Transverse colon (tissue), 4 donors: Measurements from ENCODE around the gene RAB1A. TPM values are rescaled to one million over a fixed set of nuclear protein-coding genes. Genes with fewer than 3 reads are reported as not detected.

Experiments
- DNase-seq: peaks from one replicate; pipeline ENCODE4 v3.0.0-alpha.2; 2019
- H3K27ac ChIP-seq, 4 donors: fragments of 200-600 bp; sonication (generic); 2 replicates each; pipeline ENCODE4 v1.5.1; 2016 to 2018; ENCODE audit warnings: inconsistent platforms in 4 of 4
- H3K27me3 ChIP-seq: fragments of 200-600 bp; sonication (generic); 2 replicates; pipeline ENCODE4 v1.5.1; 2017; ENCODE audit warnings: inconsistent platforms
- H3K36me3 ChIP-seq, 4 donors: fragments of 200-600 bp; sonication (generic); 2 replicates each; pipeline ENCODE4 v1.5.1; 2017 to 2019; ENCODE audit warnings: inconsistent platforms in 4 of 4
- H3K4me1 ChIP-seq, 4 donors: fragments of 200-600 bp; sonication (generic); 2 replicates each; pipeline ENCODE4 v1.5.1; 2017 to 2020; ENCODE audit warnings: inconsistent platforms in 4 of 4
- H3K4me3 ChIP-seq, 4 donors: fragments of 200-600 bp; sonication (generic); 1 replicate in 1 of 4; 2 replicates in 3 of 4; pipeline versions ENCODE4 v1.5.1 to v1.6.1; 2017 to 2019; ENCODE audit warnings: inconsistent platforms in 4 of 4
- H3K9me3 ChIP-seq, 2 donors: fragments of 200-600 bp; sonication (generic); 2 replicates each; pipeline ENCODE4 v1.5.1; 2017 to 2019; ENCODE audit warnings: inconsistent platforms in 2 of 2
- EP300 ChIP-seq: sonication (generic); formaldehyde crosslinking; IDR thresholded peaks from one replicate; pipeline ENCODE4 v1.6.1; 2017; ENCODE audit warnings: antibody characterized with exemption, low read depth
- POLR2A ChIP-seq: fragments of 450-650 bp; IDR thresholded peaks from one replicate; pipeline ENCODE4 v1.6.1; 2016; ENCODE audit warnings: antibody characterized with exemption, mild to moderate bottlenecking, moderate library complexity
- POLR2AphosphoS5 ChIP-seq, 3 donors: sonication (generic); formaldehyde crosslinking; IDR thresholded peaks; one replicate each; pipeline ENCODE4 v1.6.1; 2016; ENCODE audit warnings: antibody characterized with exemption in 3 of 3
- WGBS, 2 donors: methylation state at CpG; one replicate each; pipeline ENCODE4 v1.1.5; 2018; ENCODE audit warnings: low coverage in 1 of 2; 5-methylcytosine and 5-hydroxymethylcytosine counted together
- in situ Hi-C, 4 donors: fragments of 200-750 bp; cut with MboI; loops; one replicate each; pipeline versions ENCODE4 v1.15.0 to v1.15.1; 2017; ENCODE audit warnings: low sequenced_read_pairs in 3 of 4, low pct_ligation_motif_present in 1 of 4, low pct_unique_long_range_greater_than_20kb in 1 of 4
- intact Hi-C: fragments of 100-400 bp; cut with DNase I; formaldehyde crosslinking; loops from one replicate; pipeline ENCODE4 v1.15.1; 2023; ENCODE audit warnings: low total_unique reads
- small RNA-seq, 4 donors: library from RNA; depleted of rRNA; stranded (forward); fragments of <200 nt; gene quantifications; one replicate each; pipeline ENCODE3, GENCODE V24; 2016
- total RNA-seq, 4 donors: library from RNA; depleted of rRNA; stranded (reverse); fragments of >200 nt; gene quantifications; one replicate each; pipeline ENCODE4 v1.1.0, GENCODE V29; 2016
- TF ChIP-seq, protein P1 (sequence below), 5 experiments: fragments of 200-600 bp in 3 of 5; fragments of 450-650 bp in 2 of 5; sonication (generic) in 3 of 5; IDR thresholded peaks; 1 replicate in 2 of 5; 2 replicates in 3 of 5; pipeline ENCODE4 v1.5.1; 2016 to 2017; ENCODE audit warnings: antibody characterized with exemption in 5 of 5, inconsistent platforms in 3 of 5, mild to moderate bottlenecking in 2 of 5, moderate library complexity in 1 of 5

Gene RAB1A
- total RNA-seq, 4 donors from 2014 or later: 16.9 to 98.3 (median 55.0) TPM

DNA sequence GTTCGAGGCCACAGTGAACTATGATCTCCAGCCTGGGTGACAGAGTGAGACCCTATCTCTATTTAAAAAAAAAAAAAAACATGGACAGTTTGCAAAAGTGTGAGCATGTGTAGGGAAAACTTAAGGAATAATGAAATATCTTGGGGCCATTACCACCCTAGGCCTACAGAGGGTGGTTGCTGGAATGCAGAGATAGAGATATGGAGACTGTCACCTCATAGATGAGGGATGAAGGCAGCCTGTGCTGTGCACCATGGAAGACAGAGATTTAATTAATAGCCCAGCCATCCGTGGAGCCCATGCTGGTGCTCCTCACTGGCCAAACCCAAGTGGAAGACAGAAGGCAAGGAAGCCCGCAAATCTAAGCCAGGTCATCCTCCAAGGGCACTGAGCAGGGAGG, 90.3 kb downstream of the RAB1A start:
- H3K27me3 ChIP-seq: no peaks in the 10 kb centered on the region
- in situ Hi-C loops: loop anchor here (5.0 to 25.0 kb wide), 3 partner anchors 122 to 402 kb away; no protein-coding TSS in a partner anchor

DNA sequence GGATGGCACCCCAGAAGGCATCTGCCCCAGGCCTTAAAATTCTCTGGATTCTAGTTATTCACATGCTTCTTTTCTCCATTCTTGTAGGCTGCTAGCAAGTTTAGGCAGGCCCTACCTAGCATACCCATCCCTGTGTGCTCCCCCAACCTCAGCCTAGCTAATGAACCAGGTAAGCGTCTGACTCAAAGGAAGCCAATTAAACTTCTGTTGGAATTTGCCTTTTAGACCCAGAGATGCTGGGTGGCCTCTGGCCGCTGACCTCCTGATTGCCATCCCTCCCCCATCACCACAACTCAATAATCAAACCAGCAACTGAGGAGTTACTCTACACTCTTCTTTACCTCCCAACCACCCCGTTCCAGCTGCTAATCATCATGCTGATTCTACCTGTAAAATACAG, 92.7 kb downstream of the RAB1A start:
- H3K36me3 ChIP-seq: no peaks in the 10 kb centered on the region
- H3K4me1 ChIP-seq: peaks cover 6 to 31% (median 8%) of the 10 kb centered on the region in 4 donors
- H3K27ac ChIP-seq: no peak overlapping the region
- no peak overlapping the region for H3K4me3 ChIP-seq
- 84% methylated on average over 3 of the region's 3 CpGs; no CpG with 5 or more reads in 1 of the 2 donors for WGBS, 2 donors
- no peaks in the 10 kb centered on the region for H3K9me3 ChIP-seq
- no peak for DNase-seq
- TF ChIP-seq POLR2AphosphoS5 (IDR thresholded peaks at IDR 0.05) (no peak), POLR2A (no peak), EP300 (no peak)
- TF ChIP-seq, protein P1, sequence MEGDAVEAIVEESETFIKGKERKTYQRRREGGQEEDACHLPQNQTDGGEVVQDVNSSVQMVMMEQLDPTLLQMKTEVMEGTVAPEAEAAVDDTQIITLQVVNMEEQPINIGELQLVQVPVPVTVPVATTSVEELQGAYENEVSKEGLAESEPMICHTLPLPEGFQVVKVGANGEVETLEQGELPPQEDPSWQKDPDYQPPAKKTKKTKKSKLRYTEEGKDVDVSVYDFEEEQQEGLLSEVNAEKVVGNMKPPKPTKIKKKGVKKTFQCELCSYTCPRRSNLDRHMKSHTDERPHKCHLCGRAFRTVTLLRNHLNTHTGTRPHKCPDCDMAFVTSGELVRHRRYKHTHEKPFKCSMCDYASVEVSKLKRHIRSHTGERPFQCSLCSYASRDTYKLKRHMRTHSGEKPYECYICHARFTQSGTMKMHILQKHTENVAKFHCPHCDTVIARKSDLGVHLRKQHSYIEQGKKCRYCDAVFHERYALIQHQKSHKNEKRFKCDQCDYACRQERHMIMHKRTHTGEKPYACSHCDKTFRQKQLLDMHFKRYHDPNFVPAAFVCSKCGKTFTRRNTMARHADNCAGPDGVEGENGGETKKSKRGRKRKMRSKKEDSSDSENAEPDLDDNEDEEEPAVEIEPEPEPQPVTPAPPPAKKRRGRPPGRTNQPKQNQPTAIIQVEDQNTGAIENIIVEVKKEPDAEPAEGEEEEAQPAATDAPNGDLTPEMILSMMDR (IDR thresholded peaks at IDR 0.05): no peak
- H3K27me3 ChIP-seq: no peaks in the 10 kb centered on the region
- in situ Hi-C loops (loop anchor here in 3 of 4 donors (5.0 to 25.0 kb wide), 2 partner anchors 120 to 400 kb away; no protein-coding TSS in a partner anchor), intact Hi-C loops (no loop called here)

More for the DNA sequence above, 90.3 kb downstream of the RAB1A start:
- Histone ChIP-seq H3K9me3 (peaks cover 0 to 4% of the 10 kb centered on the region in 2 donors), H3K27ac (no peak overlapping the region), H3K4me3 (no peak overlapping the region), H3K36me3 (no peaks in the 10 kb centered on the region), H3K4me1 (peaks cover 0 to 20% (median 2%) of the 10 kb centered on the region in 4 donors)
- DNase-seq: no peak
- WGBS, 2 donors: 90 to 93% methylated on average over 2 to 3 of the region's 3 CpGs
- intact Hi-C loops: loop anchor here (2.0 kb wide), 1 partner anchor 121 kb away; no protein-coding TSS in a partner anchor
- TF ChIP-seq POLR2AphosphoS5 (IDR thresholded peaks at IDR 0.05) (no peak), EP300 (no peak), POLR2A (no peak)
- TF ChIP-seq, protein P1 (IDR thresholded peaks at IDR 0.05): no peak

Small RNA genes lying within 50 kb of the gene (small RNA-seq; reads per million reads assigned to genes)
- 0 reads per million in 4 donors for gene RF00090

Other genes starting within 250 kb of the RAB1A start
- 10 to 100 TPM in 1 of 4 donors, 1 to 10 TPM in 3; 5.9 to 18.7 (median 9.1) TPM for gene SLC1A4, start 140.7 kb downstream of the RAB1A start, total RNA-seq
- gene CEP68, start 73.7 kb downstream of the RAB1A start, total RNA-seq: 10 to 100 TPM; 11.6 to 32.2 (median 15.9) TPM
- gene ACTR2, start 97.7 kb upstream of the RAB1A start, total RNA-seq: 100 to 1,000 TPM in 1 of 4 donors, 10 to 100 TPM in 3; 56.9 to 123 (median 81.8) TPM